ENCODE data around the gene PAM.
"Not testable (repeated sequence)": the region's sequence is repeated elsewhere in the genome, so short reads cannot be mapped to it uniquely, and the experiment has no call there.

The PAM gene

GRCh38 chr5:102996011-102996575 is 241.0 kb downstream of the PAM start:
- no peak for DNase-seq (ENCODE audit: extremely low read depth, low read depth)
- H3K4me3 ChIP-seq (replicated peaks; ENCODE audit: low read depth, low read length), result no peak overlapping the region
- TF ChIP-seq, protein P1, sequence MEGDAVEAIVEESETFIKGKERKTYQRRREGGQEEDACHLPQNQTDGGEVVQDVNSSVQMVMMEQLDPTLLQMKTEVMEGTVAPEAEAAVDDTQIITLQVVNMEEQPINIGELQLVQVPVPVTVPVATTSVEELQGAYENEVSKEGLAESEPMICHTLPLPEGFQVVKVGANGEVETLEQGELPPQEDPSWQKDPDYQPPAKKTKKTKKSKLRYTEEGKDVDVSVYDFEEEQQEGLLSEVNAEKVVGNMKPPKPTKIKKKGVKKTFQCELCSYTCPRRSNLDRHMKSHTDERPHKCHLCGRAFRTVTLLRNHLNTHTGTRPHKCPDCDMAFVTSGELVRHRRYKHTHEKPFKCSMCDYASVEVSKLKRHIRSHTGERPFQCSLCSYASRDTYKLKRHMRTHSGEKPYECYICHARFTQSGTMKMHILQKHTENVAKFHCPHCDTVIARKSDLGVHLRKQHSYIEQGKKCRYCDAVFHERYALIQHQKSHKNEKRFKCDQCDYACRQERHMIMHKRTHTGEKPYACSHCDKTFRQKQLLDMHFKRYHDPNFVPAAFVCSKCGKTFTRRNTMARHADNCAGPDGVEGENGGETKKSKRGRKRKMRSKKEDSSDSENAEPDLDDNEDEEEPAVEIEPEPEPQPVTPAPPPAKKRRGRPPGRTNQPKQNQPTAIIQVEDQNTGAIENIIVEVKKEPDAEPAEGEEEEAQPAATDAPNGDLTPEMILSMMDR (IDR thresholded peaks at IDR 0.05; ENCODE audit: low read depth, low read length, missing control alignments), result no peak

GRCh38 chr5:102998224-102998623 is 243.1 kb downstream of the PAM start:
- no peak overlapping the region for H3K4me3 ChIP-seq (replicated peaks; ENCODE audit: low read depth, low read length)
- DNase-seq (ENCODE audit: extremely low read depth, low read depth), result no peak
- TF ChIP-seq, protein P1 (IDR thresholded peaks at IDR 0.05; ENCODE audit: low read depth, low read length, missing control alignments), result no peak

GRCh38 chr5:102999191-102999590 is 244.1 kb downstream of the PAM start:
- no peak overlapping the region for H3K4me3 ChIP-seq (replicated peaks; ENCODE audit: low read depth, low read length)
- no peak for DNase-seq (ENCODE audit: extremely low read depth, low read depth)
- TF ChIP-seq, protein P1 (IDR thresholded peaks at IDR 0.05; ENCODE audit: low read depth, low read length, missing control alignments), result no peak

GRCh38 chr5:102999621-103000020 is 244.5 kb downstream of the PAM start:
- DNase-seq (ENCODE audit: extremely low read depth, low read depth); H3K4me3 ChIP-seq (replicated peaks; ENCODE audit: low read depth, low read length): not testable (repeated sequence)

DNA sequence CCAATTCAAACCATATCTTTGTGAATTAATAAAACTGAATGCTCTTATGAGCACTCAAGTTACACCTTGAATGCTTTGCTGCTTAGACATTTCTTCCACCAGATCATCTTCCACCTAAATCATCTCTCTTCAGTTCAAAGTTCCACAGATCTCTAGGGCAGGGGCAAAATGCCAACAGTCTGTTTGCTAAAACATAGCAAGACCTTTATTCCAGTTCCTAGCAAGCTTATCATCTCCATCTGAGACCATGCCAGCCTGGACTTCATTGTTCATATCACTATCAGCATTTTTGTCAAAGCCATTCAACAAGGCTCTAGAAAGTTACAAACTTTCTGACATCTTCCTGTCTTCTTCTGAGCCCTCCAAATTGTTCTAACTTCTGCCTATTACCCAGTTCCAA is 245.0 kb downstream of the PAM start:
- TF ChIP-seq, protein P1 (IDR thresholded peaks at IDR 0.05; ENCODE audit: low read depth, low read length, missing control alignments), result no peak
- DNase-seq (ENCODE audit: extremely low read depth, low read depth), result no peak
- H3K4me3 ChIP-seq (replicated peaks; ENCODE audit: low read depth, low read length), result no peak overlapping the region

- TF ChIP-seq, protein P1 (IDR thresholded peaks at IDR 0.05; ENCODE audit: low read depth, low read length, missing control alignments), result no peak
- no peak overlapping the region for H3K4me3 ChIP-seq (replicated peaks; ENCODE audit: low read depth, low read length)
- no peak for DNase-seq (ENCODE audit: extremely low read depth, low read depth)
Observed at GRCh38 chr5:103003872-103004271, 248.8 kb downstream of the PAM start.

- TF ChIP-seq, protein P1 (IDR thresholded peaks at IDR 0.05; ENCODE audit: low read depth, low read length, missing control alignments), result no peak
- no peak for DNase-seq (ENCODE audit: extremely low read depth, low read depth)
- no peak overlapping the region for H3K4me3 ChIP-seq (replicated peaks; ENCODE audit: low read depth, low read length)
Observed at GRCh38 chr5:103005276-103005675, 250.2 kb downstream of the PAM start.
